SK-N-SH treated with all-trans-retinoic acid at 6 μM for 48 hours (cell line): ENCODE results near the gene MATCAP1.

ENCODE experiments used
- ATAC-seq: fragments of 200-7000 bp; cut with Tn5 transposase; 3 replicates; pipeline ENCODE4 v1.9.1; 2020; ENCODE audit warnings: mild to moderate bottlenecking, moderate library complexity
- ARNTL ChIP-seq: fragments of 450-650 bp; formaldehyde crosslinking; IDR thresholded peaks from 2 replicates; pipeline ENCODE4 v1.5.0; 2020; ENCODE audit warnings: low read depth, mild to moderate bottlenecking, moderate library complexity, borderline replicate concordance
- BACH2 ChIP-seq: fragments of 250-450 bp; sonication (Bioruptor Pico); IDR thresholded peaks from 2 replicates; pipeline ENCODE4 v1.9.0; 2021; ENCODE audit warnings: mild to moderate bottlenecking, borderline replicate concordance
- CREB5 ChIP-seq: fragments of 250-450 bp; sonication (Bioruptor Pico); IDR thresholded peaks from 2 replicates; pipeline ENCODE4 v1.5.1; 2020; ENCODE audit warnings: low read depth, mild to moderate bottlenecking, moderate library complexity
- CSDC2 ChIP-seq: fragments of 250-450 bp; sonication (Bioruptor Pico); IDR thresholded peaks from 2 replicates; pipeline ENCODE4 v1.5.0; 2020; ENCODE audit warnings: mild to moderate bottlenecking, moderate library complexity
- ESRRG ChIP-seq: fragments of 250-450 bp; sonication (Bioruptor Pico); IDR thresholded peaks from 2 replicates; pipeline ENCODE4 v1.6.1; 2021; ENCODE audit warnings: mild to moderate bottlenecking
- GLIS3 ChIP-seq: fragments of 250-450 bp; sonication (Bioruptor Pico); IDR thresholded peaks from 2 replicates; pipeline ENCODE4 v1.5.0; 2020; ENCODE audit warnings: mild to moderate bottlenecking, moderate library complexity
- ISL1 ChIP-seq: fragments of 250-450 bp; sonication (Bioruptor Pico); IDR thresholded peaks from 2 replicates; pipeline ENCODE4 v2.1.2; 2022; ENCODE audit warnings: mild to moderate bottlenecking, moderate library complexity
- OSR1 ChIP-seq: fragments of 250-450 bp; sonication (Bioruptor Pico); IDR thresholded peaks from 2 replicates; pipeline ENCODE4 v1.8.0; 2022; ENCODE audit warnings: moderate library complexity, mild to moderate bottlenecking, inconsistent platforms
- POU6F1 ChIP-seq: fragments of 250-450 bp; sonication (Bioruptor Pico); IDR thresholded peaks from 2 replicates; pipeline ENCODE4 v1.8.0; 2021; ENCODE audit warnings: low read depth, mild to moderate bottlenecking, moderate library complexity, borderline replicate concordance
- PPARA ChIP-seq: fragments of 250-450 bp; sonication (Bioruptor Pico); IDR thresholded peaks from 2 replicates; pipeline ENCODE4 v1.5.0; 2020; ENCODE audit warnings: mild to moderate bottlenecking, borderline replicate concordance
- RARB ChIP-seq: fragments of 250-450 bp; sonication (Bioruptor Pico); IDR thresholded peaks from 2 replicates; pipeline ENCODE4 v1.8.0; 2021; ENCODE audit warnings: mild to moderate bottlenecking, moderate library complexity
- SNAI2 ChIP-seq: fragments of 250-450 bp; sonication (Bioruptor Pico); IDR thresholded peaks from 2 replicates; pipeline ENCODE4 v1.5.0; 2020; ENCODE audit warnings: mild to moderate bottlenecking, moderate library complexity
- TCF4 ChIP-seq: fragments of 250-450 bp; sonication (Bioruptor Pico); IDR thresholded peaks from 2 replicates; pipeline ENCODE4 v1.8.0; 2021; ENCODE audit warnings: mild to moderate bottlenecking, moderate library complexity, borderline replicate concordance
- TOX ChIP-seq: fragments of 250-450 bp; sonication (Bioruptor Pico); IDR thresholded peaks from 2 replicates; pipeline ENCODE4 v1.8.0; 2021; ENCODE audit warnings: mild to moderate bottlenecking, moderate library complexity, borderline replicate concordance
- ZC3H10 ChIP-seq: fragments of 250-450 bp; sonication (Bioruptor Pico); IDR thresholded peaks from 2 replicates; pipeline ENCODE4 v1.5.1; 2021; ENCODE audit warnings: mild to moderate bottlenecking, moderate library complexity
- ZFP3 ChIP-seq: fragments of 250-450 bp; sonication (Bioruptor Pico); IDR thresholded peaks from 2 replicates; pipeline ENCODE4 v1.5.0; 2020; ENCODE audit warnings: mild to moderate bottlenecking, moderate library complexity
- ZFP30 ChIP-seq: fragments of 450-650 bp; formaldehyde crosslinking; IDR thresholded peaks from 2 replicates; pipeline ENCODE4 v1.5.0; 2022; ENCODE audit warnings: mild to moderate bottlenecking, moderate library complexity
- ZNF565 ChIP-seq: fragments of 450-650 bp; formaldehyde crosslinking; conservative IDR thresholded peaks from 2 replicates; pipeline ENCODE4 v1.5.0; 2020; ENCODE audit warnings: low read depth, mild to moderate bottlenecking, moderate library complexity
- ZNF70 ChIP-seq: fragments of 450-650 bp; formaldehyde crosslinking; IDR thresholded peaks from 2 replicates; pipeline ENCODE4 v1.5.0; 2020; ENCODE audit warnings: mild to moderate bottlenecking, moderate library complexity
- ZNF8 ChIP-seq: fragments of 450-650 bp; formaldehyde crosslinking; IDR thresholded peaks from 2 replicates; pipeline ENCODE4 v1.5.0; 2020; ENCODE audit warnings: mild to moderate bottlenecking, moderate library complexity
- TF ChIP-seq, protein P1 (sequence below): fragments of 250-450 bp; sonication (Bioruptor Pico); IDR thresholded peaks from 2 replicates; pipeline ENCODE4 v1.5.1; 2021; ENCODE audit warnings: mild to moderate bottlenecking, moderate library complexity
- TF ChIP-seq, protein P2 (sequence below): fragments of 250-450 bp; sonication (Bioruptor Pico); IDR thresholded peaks from 2 replicates; pipeline ENCODE4 v1.8.0; 2020; ENCODE audit warnings: mild to moderate bottlenecking, moderate library complexity, borderline replicate concordance

MATCAP1 gene

GRCh38 chr16:67227567-67227921, 43.8 kb upstream of the MATCAP1 start (continued):
- TF ChIP-seq PPARA: no peak

DNA sequence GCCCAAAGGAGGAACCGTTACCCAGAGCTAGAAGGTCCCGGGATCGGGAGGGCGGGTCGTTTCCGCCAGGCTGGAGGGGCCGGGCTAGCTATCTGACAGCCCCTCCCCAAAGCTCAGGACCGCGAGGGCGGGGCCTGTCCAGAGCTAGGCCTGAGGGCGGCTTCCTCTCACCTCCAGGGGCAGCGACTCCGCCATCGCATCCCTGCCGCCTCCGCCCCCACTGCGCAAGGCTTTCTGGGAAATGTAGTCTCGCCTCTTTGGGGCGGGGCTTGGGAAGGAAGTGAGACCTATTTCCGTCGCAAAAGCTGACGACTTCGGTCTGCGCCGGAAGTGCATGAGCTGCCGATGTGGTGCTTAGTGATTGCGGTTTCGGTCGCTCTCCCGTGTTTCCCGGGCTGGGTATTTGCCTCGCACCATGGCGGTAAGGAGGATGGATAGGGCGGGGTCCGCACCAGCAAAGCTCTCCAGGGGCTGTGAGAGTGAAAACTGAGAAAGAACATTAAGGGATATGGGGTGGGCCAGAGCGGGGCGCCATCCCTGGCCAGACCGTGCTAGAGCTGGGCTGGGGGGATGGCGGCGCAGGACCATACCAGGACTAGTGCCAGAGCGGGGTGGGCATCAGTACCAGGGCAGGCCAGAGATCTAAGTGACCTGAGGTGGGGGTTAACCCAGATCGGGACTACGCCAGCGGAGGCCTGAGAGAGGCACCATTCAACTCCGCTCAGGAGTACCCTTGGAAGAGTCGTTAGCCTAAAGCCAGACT, 43.2 kb upstream of the MATCAP1 start, which contains the start of gene TMEM208:
Gene TMEM208 (plus strand): TSS at position 327 of the 763 bp plus-strand sequence. CDS start 89 bp downstream, at position 416.
- TF ChIP-seq OSR1 (CRISPR knock-in tag) (no peak), GLIS3 (CRISPR knock-in tag) (no peak), POU6F1 (no peak), ZC3H10 (CRISPR knock-in tag) (no peak), ARNTL (CRISPR knock-in tag) (no peak), TOX (CRISPR knock-in tag) (no peak), ZFP30 (CRISPR knock-in tag) (no peak), ZNF70 (no peak), PPARA (no peak), ESRRG (CRISPR knock-in tag) (no peak), BACH2 (CRISPR knock-in tag) (no peak), SNAI2 (CRISPR knock-in tag) (no peak), TCF4 (no peak), RARB (CRISPR knock-in tag) (no peak), CSDC2 (no peak), ZNF8 (CRISPR knock-in tag) (no peak), ZFP3 (CRISPR knock-in tag) (no peak)
- TF ChIP-seq, protein P1, sequence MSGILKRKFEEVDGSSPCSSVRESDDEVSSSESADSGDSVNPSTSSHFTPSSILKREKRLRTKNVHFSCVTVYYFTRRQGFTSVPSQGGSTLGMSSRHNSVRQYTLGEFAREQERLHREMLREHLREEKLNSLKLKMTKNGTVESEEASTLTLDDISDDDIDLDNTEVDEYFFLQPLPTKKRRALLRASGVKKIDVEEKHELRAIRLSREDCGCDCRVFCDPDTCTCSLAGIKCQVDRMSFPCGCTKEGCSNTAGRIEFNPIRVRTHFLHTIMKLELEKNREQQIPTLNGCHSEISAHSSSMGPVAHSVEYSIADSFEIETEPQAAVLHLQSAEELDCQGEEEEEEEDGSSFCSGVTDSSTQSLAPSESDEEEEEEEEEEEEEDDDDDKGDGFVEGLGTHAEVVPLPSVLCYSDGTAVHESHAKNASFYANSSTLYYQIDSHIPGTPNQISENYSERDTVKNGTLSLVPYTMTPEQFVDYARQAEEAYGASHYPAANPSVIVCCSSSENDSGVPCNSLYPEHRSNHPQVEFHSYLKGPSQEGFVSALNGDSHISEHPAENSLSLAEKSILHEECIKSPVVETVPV (CRISPR knock-in tag): no peak
- TF ChIP-seq, protein P2, sequence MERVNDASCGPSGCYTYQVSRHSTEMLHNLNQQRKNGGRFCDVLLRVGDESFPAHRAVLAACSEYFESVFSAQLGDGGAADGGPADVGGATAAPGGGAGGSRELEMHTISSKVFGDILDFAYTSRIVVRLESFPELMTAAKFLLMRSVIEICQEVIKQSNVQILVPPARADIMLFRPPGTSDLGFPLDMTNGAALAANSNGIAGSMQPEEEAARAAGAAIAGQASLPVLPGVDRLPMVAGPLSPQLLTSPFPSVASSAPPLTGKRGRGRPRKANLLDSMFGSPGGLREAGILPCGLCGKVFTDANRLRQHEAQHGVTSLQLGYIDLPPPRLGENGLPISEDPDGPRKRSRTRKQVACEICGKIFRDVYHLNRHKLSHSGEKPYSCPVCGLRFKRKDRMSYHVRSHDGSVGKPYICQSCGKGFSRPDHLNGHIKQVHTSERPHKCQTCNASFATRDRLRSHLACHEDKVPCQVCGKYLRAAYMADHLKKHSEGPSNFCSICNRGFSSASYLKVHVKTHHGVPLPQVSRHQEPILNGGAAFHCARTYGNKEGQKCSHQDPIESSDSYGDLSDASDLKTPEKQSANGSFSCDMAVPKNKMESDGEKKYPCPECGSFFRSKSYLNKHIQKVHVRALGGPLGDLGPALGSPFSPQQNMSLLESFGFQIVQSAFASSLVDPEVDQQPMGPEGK (CRISPR knock-in tag): no peak
- TF ChIP-seq, all 23 proteins: peak for 0
- ATAC-seq: peak; percentile 97

DNA sequence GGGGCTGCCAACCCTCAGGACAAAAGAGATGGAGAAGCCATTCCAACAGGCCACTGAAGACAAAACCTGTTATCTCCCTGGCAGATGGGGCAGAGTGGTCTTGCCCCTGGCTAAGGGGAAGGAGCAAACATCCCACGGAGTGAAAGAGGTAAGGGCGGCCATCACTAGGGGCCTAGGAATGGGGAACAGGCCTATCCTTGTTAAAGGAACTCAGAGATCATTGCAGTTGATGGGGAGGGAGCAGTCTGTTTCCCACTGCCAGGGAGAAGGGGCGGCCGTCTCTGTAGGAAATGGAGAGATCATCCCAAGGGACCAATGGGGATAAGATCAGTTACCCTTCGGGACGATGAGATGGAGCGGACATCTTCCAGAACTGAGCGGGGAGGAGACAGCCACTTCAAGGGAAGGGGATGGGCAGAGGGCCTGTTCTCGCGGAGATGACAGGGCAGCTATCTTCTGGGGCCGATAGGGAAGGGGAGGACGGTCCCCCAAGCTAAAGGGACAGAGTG, 42.6 kb upstream of the MATCAP1 start:
- peak; percentile 67 for ATAC-seq
- TF ChIP-seq ZFP3 (CRISPR knock-in tag) (no peak), SNAI2 (CRISPR knock-in tag) (no peak), ZFP30 (CRISPR knock-in tag) (no peak), TOX (CRISPR knock-in tag) (no peak), ESRRG (CRISPR knock-in tag) (no peak), ARNTL (CRISPR knock-in tag) (no peak), ZNF70 (no peak)

GRCh38 chr16:67223992-67224391, 40.2 kb upstream of the MATCAP1 start:
- ATAC-seq: no peak
- TF ChIP-seq PPARA: no peak
- TF ChIP-seq ZFP3 (CRISPR knock-in tag): no peak
- TF ChIP-seq CREB5 (CRISPR knock-in tag): no peak
- no peak for TF ChIP-seq TCF4
- no peak for TF ChIP-seq ZNF565
- TF ChIP-seq ZC3H10 (CRISPR knock-in tag): no peak
- no peak for TF ChIP-seq ARNTL (CRISPR knock-in tag)
- no peak for TF ChIP-seq ZNF8 (CRISPR knock-in tag)
- TF ChIP-seq, protein P1 (CRISPR knock-in tag): no peak
- no peak for TF ChIP-seq OSR1 (CRISPR knock-in tag)
- no peak for TF ChIP-seq BACH2 (CRISPR knock-in tag)
- no peak for TF ChIP-seq SNAI2 (CRISPR knock-in tag)
- TF ChIP-seq CSDC2: no peak
- TF ChIP-seq ISL1 (CRISPR knock-in tag): no peak
- TF ChIP-seq ESRRG (CRISPR knock-in tag): no peak
- TF ChIP-seq POU6F1: no peak
- no peak for TF ChIP-seq GLIS3 (CRISPR knock-in tag)
